HPDE6-E6E7 (cell line): ENCODE data around the gene C15orf39.

Experiments used
- DNase-seq: peaks from one replicate; pipeline ENCODE4 v3.0.0; 2011; ENCODE audit warnings: missing footprints; ENCODE audit errors: extremely low spot score

C15orf39 gene

GRCh38 chr15:75172284-75172820 lies 29.3 kb upstream of the C15orf39 start:
- DNase-seq = no peak

DNA sequence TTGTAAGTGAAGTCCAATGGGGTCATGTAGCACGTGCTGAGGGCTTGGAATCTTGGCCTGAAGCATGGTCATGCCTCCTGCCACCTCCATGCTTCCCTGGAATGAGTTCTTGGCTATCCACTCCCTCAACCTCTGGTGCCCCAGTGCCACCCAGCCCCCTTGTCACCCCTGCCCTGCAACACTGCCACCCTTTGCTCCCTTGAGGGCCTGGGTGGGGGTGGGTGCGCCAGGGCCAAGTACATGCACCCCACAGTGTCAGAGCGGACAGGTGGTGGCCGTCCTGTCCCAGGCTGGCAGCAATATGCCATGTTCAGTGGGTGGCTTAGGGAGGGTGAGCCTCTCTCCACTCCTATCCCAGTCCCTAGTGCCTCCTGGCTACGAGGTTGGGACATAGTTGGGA lies 27.6 kb upstream of the C15orf39 start:
- DNase-seq = no peak

GRCh38 chr15:75174729-75175128 lies 27.0 kb upstream of the C15orf39 start:
- DNase-seq = no peak

DNA sequence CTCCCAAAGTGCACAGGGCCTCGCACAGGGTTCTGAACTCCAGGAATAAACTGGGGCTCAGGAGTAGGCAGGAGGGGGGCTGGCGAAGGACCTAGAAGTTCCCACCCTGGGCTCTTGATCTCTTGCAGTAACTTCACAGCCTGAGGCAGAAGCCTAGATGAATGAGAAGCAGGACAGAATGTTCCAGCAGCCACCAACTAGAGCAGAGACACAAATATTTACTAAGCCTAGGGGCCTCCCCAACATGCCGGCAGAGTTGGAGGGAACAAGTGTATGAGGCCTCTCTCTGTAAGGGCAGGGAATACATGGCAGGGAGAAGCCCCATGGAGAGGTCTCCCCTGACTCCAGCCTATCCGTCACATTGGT lies 25.3 kb upstream of the C15orf39 start:
- DNase-seq = no peak

GRCh38 chr15:75177360-75178071 lies 24.2 kb upstream of the C15orf39 start:
- no peak for DNase-seq

DNA sequence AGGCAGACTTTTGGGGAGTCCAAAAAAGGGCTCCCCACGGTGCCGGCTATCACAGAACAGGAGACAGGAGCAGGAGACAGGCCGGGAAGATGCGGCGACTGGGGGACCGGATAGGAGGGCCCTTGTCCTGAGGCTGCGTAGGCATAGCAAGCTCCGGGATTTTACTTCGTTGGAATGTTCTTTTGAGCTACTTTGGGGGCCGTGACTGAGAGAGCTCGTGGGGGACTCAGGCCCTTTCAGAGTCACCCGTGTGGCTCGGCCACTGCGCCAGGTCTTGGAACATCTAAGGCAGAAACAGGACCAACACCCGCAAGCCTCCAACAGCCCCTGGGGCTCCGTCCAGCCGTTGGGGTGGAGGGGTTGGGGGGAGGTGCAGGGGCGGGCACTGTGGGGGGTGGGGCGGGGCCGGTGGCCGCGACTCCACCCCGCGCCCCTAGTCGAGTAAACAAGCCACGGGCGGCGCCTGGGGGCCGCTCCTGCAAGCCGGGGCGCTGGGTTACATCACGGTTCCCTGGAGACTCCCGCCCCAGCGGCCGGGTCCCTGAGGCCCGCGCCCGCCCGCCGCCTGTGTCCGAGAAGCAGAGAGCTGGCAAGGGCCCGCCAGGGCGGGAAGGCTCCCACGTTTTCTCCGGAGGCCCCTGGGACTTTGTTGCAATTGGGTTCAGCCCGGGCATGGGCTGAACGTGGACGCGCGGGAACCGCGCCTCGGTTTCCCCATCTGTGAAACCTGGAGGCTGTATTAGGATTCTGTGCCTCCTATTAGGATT lies 23.3 kb upstream of the C15orf39 start:
- no peak for DNase-seq

DNA sequence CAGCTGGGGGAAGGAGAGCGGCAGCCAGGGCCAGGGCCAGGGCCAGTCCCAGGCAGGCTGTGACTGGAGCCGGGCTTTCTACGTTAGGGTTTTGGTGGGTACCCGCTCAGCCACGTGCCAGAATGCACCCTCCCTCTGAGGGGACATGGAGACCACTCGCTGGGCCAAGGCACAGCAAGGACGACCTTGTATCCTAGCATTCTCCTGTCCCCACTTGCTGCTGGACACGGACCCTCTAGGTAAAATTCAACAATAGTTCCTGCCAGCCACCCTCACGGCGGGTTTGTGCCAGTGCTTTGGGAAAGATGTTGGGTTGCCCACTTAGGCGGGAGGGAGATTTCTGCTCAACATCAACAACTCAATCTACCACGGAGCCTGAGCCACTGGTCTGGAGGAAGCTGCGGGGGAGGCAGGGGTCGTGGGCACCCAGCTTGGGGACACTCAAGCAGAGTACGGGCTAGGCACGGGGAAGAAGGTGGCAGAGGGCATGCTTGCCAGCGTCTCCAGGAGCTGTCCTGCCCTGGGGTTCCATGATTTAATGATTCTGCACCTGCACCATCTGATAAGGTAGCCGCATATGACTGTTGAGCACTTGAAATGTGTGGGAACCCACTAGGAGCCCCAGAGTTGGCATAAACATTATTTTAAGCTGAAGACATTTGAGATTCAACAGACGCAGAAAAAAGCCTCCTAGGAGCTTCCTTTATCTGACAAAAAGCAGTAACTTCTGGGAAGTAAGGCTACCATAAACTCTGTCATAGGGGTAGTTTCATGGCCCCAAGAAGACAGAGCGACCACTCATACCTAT lies 22.5 kb upstream of the C15orf39 start:
- DNase-seq = no peak

DNA sequence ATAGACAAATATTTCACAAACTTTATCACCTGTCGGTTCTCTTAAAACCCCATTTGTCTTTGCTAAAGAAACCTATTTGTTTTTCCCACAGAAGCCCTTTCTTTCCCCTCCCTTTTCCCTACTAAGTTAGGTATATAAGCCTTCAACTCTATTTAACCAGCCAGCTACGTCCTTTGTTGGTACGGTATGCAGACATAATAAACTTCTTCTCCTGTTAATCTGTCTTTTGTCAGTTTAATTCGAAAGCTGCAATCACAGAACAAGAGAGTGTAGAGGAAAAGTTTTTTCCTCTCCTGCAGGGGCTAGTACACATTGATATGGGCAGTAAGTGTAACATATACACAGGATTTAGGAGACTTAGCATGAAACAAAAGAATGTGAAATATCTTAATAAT lies 21.9 kb upstream of the C15orf39 start:
- no peak for DNase-seq

- no peak for DNase-seq
These were observed 19.9 kb upstream of the C15orf39 start for GRCh38 chr15:75181780-75182179.

GRCh38 chr15:75182187-75183131 lies 19.2 kb upstream of the C15orf39 start:
- no peak for DNase-seq

DNA sequence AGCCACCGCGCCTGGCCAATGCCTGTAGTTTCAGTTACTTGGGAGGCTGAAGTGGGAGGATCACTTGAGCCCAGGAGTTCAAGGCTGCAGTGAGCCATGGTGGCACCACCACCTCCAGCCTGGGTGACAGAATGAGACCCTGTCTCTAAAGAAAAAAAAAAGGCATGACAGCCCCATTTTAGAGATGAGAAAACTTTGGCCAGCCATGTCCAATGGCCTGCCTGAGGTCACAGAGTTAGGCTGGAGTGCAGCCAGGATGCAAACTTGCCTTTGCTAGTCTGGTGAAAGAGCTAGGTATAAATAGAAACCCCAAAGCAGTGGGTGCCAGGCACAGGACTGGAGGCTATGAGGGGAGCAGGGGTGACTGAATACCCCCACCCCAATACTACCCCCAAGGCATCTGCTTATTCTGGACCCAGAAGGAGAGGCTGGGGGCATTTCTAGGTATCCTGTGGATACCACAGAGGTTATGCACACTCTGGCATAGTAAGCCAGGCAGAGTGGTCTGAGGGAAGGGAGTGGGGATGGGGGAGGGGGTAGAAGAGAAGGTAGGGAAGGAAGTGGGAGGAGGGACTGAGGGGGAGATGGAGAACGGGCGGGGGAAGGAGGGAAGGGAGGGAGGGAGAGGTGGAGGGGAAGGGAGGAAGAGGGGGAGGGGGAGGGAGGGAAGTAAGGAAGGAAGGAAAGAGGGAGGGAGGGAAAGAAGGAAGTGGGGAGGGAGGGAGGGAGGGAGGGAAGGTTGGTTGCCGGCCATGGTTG lies 16.2 kb upstream of the C15orf39 start:
- DNase-seq = no peak

- no peak for DNase-seq
These were observed 15.6 kb upstream of the C15orf39 start for GRCh38 chr15:75186044-75186443.

DNA sequence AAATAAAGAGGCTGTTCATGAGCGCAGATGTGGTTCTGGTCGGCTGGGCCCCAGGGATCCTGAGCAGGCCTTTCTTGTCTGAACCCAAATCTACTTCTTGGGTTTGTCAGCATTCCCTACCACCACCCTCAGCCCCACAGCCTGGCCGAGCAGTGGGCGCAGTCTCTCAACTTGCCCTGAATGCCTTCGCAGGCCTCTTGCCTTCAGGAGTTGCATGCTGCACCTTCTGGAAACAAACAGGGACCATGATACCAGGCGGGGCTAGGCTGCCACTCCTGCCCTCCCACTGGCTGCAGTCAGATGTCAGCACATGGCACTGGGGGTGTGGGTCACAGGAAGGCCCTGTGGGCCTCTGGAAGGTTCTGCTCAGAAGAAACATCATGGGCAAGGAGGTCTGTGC lies 13.2 kb upstream of the C15orf39 start:
- no peak for DNase-seq

DNA sequence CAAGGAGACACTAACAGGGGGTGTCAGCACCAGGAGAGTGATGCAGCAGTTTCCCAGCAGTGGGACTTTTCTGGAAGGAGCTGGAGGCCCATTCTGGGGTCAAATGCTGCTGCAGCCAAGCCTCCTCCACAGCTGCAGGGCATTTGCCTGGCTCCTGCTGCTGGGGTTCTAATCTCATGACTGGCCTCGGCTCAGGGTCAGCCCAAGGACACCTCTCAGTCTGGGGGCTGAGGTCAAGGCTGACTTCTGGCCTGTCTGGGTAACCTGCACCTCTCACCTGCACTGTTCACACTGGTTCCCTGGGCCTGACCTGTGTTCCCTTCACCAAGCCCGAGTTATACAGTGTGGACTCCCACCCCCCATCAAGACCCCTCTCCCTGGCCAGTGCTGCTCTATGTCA lies 10.4 kb upstream of the C15orf39 start:
- DNase-seq = no peak

DNA sequence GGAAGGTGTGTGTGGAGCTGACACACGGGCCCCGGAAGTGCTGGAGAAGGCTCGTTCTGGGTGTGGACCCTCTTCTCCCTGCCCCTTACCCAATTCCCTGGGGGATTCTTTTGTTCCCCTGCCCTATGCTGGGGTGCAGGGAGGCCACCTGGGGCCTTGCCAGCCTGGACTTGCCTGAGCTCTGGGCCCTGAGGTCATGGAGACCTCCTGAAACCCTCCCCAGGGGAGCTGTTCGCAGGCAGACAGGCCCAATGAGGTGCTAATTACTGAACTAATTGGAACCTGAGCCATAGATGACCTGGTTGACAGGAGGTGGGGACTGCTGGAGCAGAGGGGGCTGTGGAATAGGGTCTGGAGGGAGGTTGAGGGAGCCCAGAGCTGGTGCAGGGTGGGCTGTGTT lies 9.4 kb upstream of the C15orf39 start:
- DNase-seq = no peak

- DNase-seq = no peak
These were observed 8.4 kb upstream of the C15orf39 start for GRCh38 chr15:75193272-75193671.

GRCh38 chr15:75193976-75194375 lies 7.7 kb upstream of the C15orf39 start:
- DNase-seq = no peak

- no peak for DNase-seq
These were observed 7.3 kb upstream of the C15orf39 start for GRCh38 chr15:75194397-75194796.

GRCh38 chr15:75195122-75195765 lies 6.4 kb upstream of the C15orf39 start:
- DNase-seq = no peak

DNA sequence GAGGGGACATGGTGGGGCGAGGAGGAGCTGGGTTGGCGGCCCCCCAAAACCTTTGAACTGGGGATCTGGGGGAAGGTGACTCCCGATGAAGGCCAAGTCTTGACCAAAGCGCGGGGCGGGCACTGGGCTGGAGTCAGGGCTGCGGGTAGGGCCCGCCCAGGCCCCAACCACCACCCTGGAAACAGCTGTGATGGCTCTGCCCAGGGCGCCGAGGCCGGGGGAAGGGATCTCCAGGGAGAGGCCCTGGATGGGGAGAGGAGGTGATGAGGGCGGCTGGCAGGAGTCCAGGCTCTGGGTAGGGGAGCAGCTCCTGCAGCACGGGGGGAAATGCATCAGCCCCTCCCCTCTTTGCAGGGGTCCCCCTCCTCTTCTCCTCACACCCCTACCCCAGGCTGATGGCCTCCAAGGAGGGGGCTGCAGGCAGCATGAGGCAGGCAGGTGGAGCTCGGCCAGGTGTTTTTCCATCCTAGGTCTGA lies 5.9 kb upstream of the C15orf39 start:
- no peak for DNase-seq
